ENCODE results near the gene COQ10A.
"Not testable (repeated sequence)": the region's sequence is repeated elsewhere in the genome, so short reads cannot be mapped to it uniquely, and the experiment has no call there.

COQ10A gene

GRCh38 chr12:56280849-56281248 lies 14.1 kb downstream of the COQ10A start:
- DNase-seq: peak in 1 of 4 experiments; percentile 13

DNA sequence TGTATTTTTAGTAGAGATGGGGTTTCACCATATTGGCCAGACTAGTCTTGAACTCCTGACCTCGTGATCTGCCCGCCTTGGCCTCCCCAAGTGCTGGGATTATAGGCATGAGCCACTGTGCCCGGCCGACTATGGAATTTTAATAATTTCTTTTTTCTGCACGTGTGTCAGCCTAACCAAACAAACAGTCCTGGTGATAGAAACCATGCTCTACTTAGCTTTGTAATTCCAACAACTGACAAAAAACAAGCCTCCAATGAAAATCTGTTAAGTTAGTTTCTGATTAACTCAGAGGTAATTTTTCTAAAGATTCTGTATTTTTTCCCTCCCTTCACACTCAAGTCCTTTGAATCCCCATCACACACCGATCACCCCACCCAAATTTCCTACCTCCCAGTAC lies 15.3 kb downstream of the COQ10A start:
- DNase-seq: no peak

- DNase-seq: no peak
Measured at GRCh38 chr12:56282579-56282978, 15.8 kb downstream of the COQ10A start.

GRCh38 chr12:56284263-56284662 lies 17.5 kb downstream of the COQ10A start:
- not testable (repeated sequence) for DNase-seq

- DNase-seq: no peak
Measured at GRCh38 chr12:56286044-56286830, 19.5 kb downstream of the COQ10A start.

DNA sequence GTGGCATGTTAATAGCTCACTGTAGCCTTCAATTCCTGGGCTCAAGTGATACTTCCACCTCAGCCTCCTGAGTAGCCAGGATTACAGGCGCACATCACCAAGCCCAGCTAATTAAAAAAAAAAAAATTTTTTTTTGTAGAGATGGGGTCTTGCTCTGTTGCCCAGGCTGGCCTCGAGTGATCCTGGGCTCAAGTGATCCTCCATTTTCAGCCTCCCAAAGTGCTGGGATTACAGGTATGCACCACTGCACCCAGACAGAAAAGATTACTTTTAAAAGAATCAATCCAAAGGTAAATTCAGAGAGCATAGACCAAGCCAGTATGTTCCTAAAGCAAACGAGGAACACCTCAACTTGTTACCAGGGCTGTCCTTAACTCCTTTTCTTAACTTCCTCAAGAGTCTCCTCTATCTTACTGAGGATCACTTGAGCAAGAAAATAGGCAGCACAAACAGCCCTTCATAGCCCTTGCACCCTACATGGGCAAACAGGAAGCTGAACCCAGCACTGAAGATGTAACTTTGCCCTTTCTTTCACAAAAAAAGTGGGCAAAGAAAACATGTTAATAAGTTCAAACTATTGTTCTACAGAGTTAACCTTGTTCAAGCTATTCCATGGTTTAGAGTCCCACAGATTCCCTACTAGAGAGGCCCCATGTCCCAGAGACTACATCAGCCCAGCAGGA lies 22.1 kb downstream of the COQ10A start:
- DNase-seq: peak; percentile 32 to 70 (median 50)

GRCh38 chr12:56293795-56294194 lies 27.1 kb downstream of the COQ10A start:
- no peak for DNase-seq

- peak in 1 of 4 experiments; percentile 20 for DNase-seq
Measured at GRCh38 chr12:56296295-56296694, 29.6 kb downstream of the COQ10A start.

GRCh38 chr12:56297400-56297799 lies 30.7 kb downstream of the COQ10A start:
- DNase-seq: no peak

- DNase-seq: no peak
Measured at GRCh38 chr12:56298828-56299227, 32.1 kb downstream of the COQ10A start.

DNA sequence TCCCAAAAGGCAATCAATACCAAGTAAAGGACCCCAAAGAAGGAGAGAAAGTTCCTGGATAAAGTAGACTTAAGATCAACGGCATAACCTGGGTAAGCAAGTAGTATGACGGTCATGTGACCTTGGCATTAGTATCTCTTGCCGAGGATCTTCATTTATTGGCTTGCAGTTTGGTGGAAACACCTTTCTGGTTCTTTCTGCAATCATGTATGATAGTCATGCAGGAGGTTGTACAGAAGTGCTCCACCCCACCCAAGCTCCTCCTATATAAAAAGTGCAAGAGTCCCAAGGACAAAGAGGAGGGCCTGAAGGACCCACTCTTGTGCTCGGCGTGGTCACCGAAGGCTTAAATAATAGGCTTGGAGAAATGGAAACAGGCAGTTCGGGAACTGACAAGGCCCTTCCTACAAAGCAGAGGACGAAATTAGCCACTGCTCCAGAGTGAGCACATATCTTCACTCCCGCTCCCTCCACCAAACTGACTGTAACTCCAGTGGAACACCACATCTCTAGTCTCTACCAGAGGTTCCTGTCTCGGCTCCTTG lies 32.6 kb downstream of the COQ10A start:
- no peak for DNase-seq

DNA sequence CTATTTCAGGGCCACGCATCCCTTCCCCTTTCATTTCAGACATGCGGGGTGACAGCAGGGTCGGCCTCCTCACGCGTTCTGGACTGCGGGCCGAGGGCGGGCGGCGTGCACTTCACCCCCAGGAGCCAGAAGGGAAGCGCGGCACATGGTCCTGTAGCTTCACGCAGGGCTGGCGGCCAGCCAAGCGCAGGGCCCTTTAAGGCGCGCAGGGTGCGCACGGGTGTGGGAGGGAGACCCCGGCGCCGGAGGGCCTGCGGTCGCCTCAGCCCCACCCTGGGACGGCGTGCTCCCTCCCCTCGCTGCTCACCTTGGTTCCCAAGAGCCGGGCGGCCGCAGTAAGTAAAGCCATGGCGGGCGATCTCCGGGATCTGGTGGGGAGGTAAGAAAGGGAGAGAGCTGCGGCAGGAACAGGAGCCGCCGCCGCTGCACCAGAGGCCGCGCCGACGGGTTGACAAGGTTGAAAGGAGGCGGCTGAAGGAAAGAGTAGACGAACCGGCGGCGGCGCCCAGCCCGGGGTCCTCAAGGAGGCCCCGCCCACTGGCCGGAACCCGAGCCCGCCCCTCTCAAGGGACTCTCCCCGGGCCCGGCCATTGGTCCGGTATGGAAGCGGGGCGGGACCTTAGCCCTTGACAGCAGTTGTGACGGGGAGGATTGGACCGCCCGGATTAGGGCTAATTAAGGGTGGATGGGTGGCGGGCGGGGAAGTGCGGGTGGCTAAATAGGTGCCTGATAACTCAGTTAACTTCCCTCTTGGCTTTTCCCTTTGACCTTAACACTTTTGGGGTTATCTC lies 33.3 kb downstream of the COQ10A start, which contains the start of gene CS:
Gene CS, minus strand, starts transcription at position 478 of the 791 bp plus-strand sequence. Its CDS starts 129 bp downstream, at position 349.
- DNase-seq: peak; percentile 99 to 100 (median 100)

DNA sequence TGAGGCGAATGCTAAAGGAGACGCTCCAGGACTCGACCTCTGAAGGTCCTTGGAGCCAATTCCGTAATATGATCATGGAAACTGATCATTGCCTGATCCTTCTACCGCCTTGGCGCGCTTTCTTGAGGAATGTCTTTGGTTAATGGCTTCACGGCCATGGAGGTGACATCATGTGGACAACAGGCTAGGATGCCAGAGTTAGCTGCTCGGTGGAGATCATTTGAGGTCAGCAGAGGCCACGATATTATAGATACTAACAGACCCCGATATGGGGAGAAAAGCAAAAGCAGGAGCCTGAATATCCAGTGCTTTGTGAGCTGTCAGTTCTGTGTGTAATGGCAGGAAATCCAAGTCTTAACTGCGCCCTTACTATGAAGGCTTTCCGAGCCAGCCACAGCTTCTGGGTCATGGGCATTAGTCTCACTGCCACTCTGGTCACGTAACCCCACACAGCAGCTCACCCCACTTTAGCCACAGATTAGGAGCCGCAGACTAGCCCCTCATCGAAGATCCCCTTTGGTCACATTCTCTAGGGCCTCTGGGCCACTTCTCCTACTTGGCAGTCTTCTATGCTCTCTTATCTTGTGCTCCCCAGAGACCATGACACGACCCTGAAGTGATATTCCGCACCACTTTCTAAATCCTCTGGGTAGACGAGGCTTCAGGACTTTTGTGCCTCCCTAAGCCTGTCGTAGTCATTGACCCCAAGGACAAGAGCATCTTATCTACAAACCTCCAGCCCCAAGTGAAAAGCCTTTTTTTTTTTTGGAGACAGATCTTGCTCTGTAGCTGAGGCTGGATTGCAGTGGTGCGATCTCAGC lies 34.1 kb downstream of the COQ10A start:
- DNase-seq: no peak

- DNase-seq: no peak
Measured at GRCh38 chr12:56304276-56304675, 37.5 kb downstream of the COQ10A start.

DNA sequence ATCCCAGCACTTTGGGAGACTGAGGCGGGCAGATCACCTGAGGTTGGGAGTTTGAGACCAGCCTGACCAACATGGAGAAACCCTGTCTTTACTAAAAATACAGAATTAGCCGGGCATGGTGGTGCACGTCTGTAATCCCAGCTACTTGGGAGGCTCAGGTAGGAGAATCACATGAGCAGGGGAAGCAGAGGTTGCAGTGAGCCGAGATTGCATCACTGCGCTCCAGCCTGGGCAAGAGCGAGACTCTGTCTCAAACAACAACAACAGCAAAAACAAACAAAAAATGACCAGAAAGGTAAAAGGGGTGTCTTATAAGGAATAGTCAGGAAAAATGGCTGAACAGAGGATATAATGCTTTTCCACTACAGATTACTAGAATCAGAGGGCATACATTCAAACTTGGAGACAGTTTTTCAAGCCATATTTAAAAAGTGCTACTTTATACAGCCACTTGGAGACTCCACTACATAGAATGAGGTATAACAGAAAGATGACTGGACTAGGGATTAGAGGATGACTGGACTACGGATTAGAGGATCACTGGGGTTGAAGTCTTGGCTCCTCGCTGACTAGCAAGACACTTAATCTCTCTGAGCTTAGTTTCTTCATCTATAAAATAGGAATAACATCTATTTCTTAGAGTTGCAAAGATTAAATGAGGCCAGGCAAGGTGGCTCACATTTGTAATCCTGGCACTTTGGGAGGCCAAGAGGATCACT lies 38.3 kb downstream of the COQ10A start:
- DNase-seq: no peak

- no peak for DNase-seq
Measured at GRCh38 chr12:56307221-56307965, 40.7 kb downstream of the COQ10A start.

- no peak for DNase-seq
Measured at GRCh38 chr12:56308714-56309113, 42.0 kb downstream of the COQ10A start.

DNA sequence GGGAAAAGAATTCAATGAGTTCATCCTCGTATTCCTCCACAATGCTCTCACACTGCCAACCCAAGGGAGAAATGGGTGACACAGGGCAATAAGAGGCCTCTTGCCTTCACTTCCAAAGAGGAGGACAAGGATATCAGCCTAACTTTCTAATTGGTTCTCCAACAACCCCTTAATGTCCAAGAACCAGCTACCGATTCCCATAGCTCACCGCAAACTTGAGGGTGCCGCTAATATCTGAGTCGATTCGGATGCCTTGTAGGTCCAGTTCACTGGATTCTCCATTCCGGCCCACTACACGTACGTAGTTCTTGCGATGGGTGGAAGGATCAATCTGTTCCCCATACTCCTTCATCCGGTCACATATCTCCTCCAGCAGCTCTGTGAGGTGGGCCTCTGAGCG lies 44.3 kb downstream of the COQ10A start:
- no peak for DNase-seq

GRCh38 chr12:56315249-56315621 lies 48.5 kb downstream of the COQ10A start:
- peak in 3 of 4 experiments; percentile 9 to 23 (median 18) for DNase-seq

Data from suppressor macrophage (primary cell).